PC-3 (cell line): ENCODE data around the gene ERBB4. TPM values are rescaled to one million over a fixed set of nuclear protein-coding genes. Genes with fewer than 3 reads are reported as not detected.

Source experiments
- ATAC-seq: fragments of 200-7000 bp; cut with Tn5 transposase; 2 replicates; pipeline ENCODE4 v1.9.1; 2020; ENCODE audit warnings: mild to moderate bottlenecking, moderate library complexity
- BruUV-seq: library from RNA; stranded (reverse); fragments of 400-500 nt; replicated peaks from 2 replicates; lab custom pipeline; 2021; lab: Mats Ljungman, UMichigan
- CTCF ChIA-PET: fragments of 300-600 bp; sonication (Branson Sonifier 250); formaldehyde crosslinking; loops from one replicate; lab custom pipeline; 2022; ENCODE audit warnings: antibody characterized with exemption; lab: Charles Lee
- POLR2A ChIA-PET: fragments of 300-600 bp; sonication (Branson Sonifier 250); formaldehyde crosslinking; loops from one replicate; lab custom pipeline; 2022; ENCODE audit warnings: antibody characterized with exemption; ENCODE audit not compliant: unreplicated experiment; lab: Charles Lee
- DNase-seq: peaks from one replicate; pipeline ENCODE4 v3.0.0-alpha.2; 2015
- H2AFZ ChIP-seq: fragments of 300-600 bp; sonication (generic); 2 replicates; pipeline ENCODE4 v1.6.0; 2016; ENCODE audit warnings: antibody characterized with exemption, low read length
- H3F3A ChIP-seq: fragments of 300-600 bp; sonication (generic); one replicate; pipeline ENCODE4 v1.6.0; 2017; ENCODE audit warnings: antibody characterized with exemption, low read length, control low read depth, mild to moderate bottlenecking; ENCODE audit not compliant: unreplicated experiment
- H3K27ac ChIP-seq: fragments of 300-600 bp; sonication (generic); 2 replicates; pipeline ENCODE4 v1.5.1; 2016; ENCODE audit warnings: mild to moderate bottlenecking, low read length
- H3K27me3 ChIP-seq: fragments of 300-600 bp; sonication (generic); 2 replicates; pipeline ENCODE4 v1.6.1; 2016; ENCODE audit warnings: low read length, mixed read lengths
- H3K36me3 ChIP-seq: fragments of 300-600 bp; sonication (generic); 2 replicates; pipeline ENCODE4 v1.6.1; 2016; ENCODE audit warnings: low read depth, mixed run types, low read length, mixed read lengths
- H3K4me1 ChIP-seq: fragments of 300-600 bp; sonication (generic); 2 replicates; pipeline ENCODE4 v1.5.1; 2016; ENCODE audit warnings: low read length; ENCODE audit not compliant: insufficient read depth
- H3K4me2 ChIP-seq: fragments of 300-600 bp; sonication (generic); 2 replicates; pipeline ENCODE4 v1.6.0; 2016; ENCODE audit warnings: low read length
- H3K4me3 ChIP-seq: fragments of 300-600 bp; sonication (generic); 2 replicates; pipeline ENCODE4 v1.5.1; 2016; ENCODE audit warnings: mild to moderate bottlenecking, low read length, mixed read lengths
- H3K79me2 ChIP-seq: fragments of 300-600 bp; sonication (generic); 2 replicates; pipeline ENCODE4 v1.6.1; 2017; ENCODE audit warnings: low read length, mixed read lengths
- H3K9ac ChIP-seq: fragments of 300-600 bp; sonication (generic); 2 replicates; pipeline ENCODE4 v1.6.0; 2016; ENCODE audit warnings: mild to moderate bottlenecking, low read length
- H3K9me2 ChIP-seq: fragments of 300-600 bp; sonication (generic); replicated peaks from 2 replicates; pipeline ENCODE4 v1.6.1; 2016; ENCODE audit warnings: mixed run types, low read length, mixed read lengths
- H3K9me3 ChIP-seq: fragments of 300-600 bp; sonication (generic); 2 replicates; pipeline ENCODE4 v1.6.1; 2016; ENCODE audit warnings: low read length, mixed read lengths
- H4K20me1 ChIP-seq: fragments of 300-600 bp; sonication (generic); 2 replicates; pipeline ENCODE4 v1.6.1; 2016; ENCODE audit warnings: low read length, mixed read lengths
- EZH2 ChIP-seq: fragments of 300-600 bp; sonication (generic); IDR thresholded peaks from one replicate; pipeline ENCODE4 v1.6.1; 2017; ENCODE audit warnings: antibody characterized with exemption, mild to moderate bottlenecking, low read length; ENCODE audit not compliant: unreplicated experiment
- EZH2phosphoT487 ChIP-seq: fragments of 300-600 bp; sonication (generic); IDR thresholded peaks from 2 replicates; pipeline ENCODE4 v1.6.1; 2018; ENCODE audit warnings: mild to moderate bottlenecking, antibody characterized with exemption, low read length, borderline replicate concordance
- intact Hi-C: fragments of 100-400 bp; cut with micrococcal nuclease; formaldehyde crosslinking; loops from 2 replicates; pipeline ENCODE4 v1.9.0; 2023
- total RNA-seq: library from RNA; depleted of rRNA; stranded (reverse); fragments of >200 nt; gene quantifications from 2 replicates; pipeline ENCODE4 v1.2.3, GENCODE V29; 2014
- TF ChIP-seq, protein P1 (sequence below): fragments of 300-600 bp; sonication (generic); conservative IDR thresholded peaks from 2 replicates; pipeline ENCODE4 v1.5.1; 2017; ENCODE audit warnings: antibody characterized with exemption, low read depth, mild to moderate bottlenecking, low read length

The ERBB4 gene
- total RNA-seq, 1 experiment from 2014 or later: under 0.01 TPM

DNA sequence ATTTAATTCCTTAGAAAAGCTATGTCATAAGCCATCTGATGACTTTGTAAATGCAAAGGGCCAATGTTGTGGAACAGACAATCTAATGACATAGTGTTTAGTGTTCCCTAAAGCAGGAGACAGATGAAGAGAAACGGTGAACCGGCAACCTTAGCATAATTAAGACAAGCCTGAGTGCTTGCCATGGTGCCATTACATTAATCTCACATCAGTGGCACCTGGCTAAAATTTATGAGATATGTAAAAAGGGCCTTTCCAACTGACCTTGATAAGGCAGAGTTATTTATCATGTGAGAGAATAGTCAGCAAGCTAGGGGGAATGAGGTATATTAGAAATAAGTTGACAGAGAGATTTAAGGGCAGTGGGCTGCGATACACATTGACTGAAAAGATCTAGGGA is 261.8 kb downstream of the ERBB4 start:
- no peaks in the 10 kb centered on the region for H3K36me3 ChIP-seq
- H3K9ac ChIP-seq: no peak overlapping the region
- no peaks in the 10 kb centered on the region for H3K4me1 ChIP-seq
- no peak overlapping the region for H3K4me2 ChIP-seq
- POLR2A ChIA-PET: no interaction called here
- no peak for ATAC-seq
- no peaks in the 10 kb centered on the region for H3F3A ChIP-seq
- no TSS peak for BruUV-seq
- intact Hi-C loops: no loop called here
- no peaks in the 10 kb centered on the region for H4K20me1 ChIP-seq
- no peaks in the 10 kb centered on the region for H3K27me3 ChIP-seq
- no peak overlapping the region for H2AFZ ChIP-seq
- TF ChIP-seq EZH2phosphoT487: no peak
- no peak for TF ChIP-seq EZH2
- TF ChIP-seq, protein P1, sequence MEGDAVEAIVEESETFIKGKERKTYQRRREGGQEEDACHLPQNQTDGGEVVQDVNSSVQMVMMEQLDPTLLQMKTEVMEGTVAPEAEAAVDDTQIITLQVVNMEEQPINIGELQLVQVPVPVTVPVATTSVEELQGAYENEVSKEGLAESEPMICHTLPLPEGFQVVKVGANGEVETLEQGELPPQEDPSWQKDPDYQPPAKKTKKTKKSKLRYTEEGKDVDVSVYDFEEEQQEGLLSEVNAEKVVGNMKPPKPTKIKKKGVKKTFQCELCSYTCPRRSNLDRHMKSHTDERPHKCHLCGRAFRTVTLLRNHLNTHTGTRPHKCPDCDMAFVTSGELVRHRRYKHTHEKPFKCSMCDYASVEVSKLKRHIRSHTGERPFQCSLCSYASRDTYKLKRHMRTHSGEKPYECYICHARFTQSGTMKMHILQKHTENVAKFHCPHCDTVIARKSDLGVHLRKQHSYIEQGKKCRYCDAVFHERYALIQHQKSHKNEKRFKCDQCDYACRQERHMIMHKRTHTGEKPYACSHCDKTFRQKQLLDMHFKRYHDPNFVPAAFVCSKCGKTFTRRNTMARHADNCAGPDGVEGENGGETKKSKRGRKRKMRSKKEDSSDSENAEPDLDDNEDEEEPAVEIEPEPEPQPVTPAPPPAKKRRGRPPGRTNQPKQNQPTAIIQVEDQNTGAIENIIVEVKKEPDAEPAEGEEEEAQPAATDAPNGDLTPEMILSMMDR: no peak
- H3K27ac ChIP-seq: no peak overlapping the region
- no peaks in the 10 kb centered on the region for H3K9me2 ChIP-seq
- no peaks in the 10 kb centered on the region for H3K79me2 ChIP-seq
- no peak for DNase-seq
- CTCF ChIA-PET: no interaction called here
- H3K4me3 ChIP-seq: no peak overlapping the region
- no peaks in the 10 kb centered on the region for H3K9me3 ChIP-seq

DNA sequence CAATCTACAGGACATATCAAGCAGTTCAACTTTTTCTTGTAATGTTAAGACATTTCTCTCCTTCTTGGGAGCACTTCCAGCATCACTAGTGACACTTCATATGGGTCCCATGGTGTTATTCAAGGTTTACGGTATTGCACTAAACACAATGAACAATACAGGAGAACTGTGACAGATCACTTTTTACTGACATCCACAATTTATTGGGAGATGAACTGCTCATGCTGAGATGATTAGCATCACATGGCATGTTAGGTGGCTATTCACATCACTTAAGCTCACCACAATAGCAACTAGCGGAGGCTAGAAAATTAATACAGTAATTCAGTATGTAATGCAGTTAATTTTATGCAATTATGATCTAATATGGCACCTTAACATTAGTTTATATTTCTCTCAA is 264.4 kb downstream of the ERBB4 start:
- CTCF ChIA-PET: no interaction called here
- intact Hi-C loops: no loop called here

GRCh38 chr2:212271583-212271982 is 267.0 kb downstream of the ERBB4 start:
- no peak overlapping the region for H3K9ac ChIP-seq
- no peak for DNase-seq
- intact Hi-C loops: no loop called here
- no peak overlapping the region for H3K4me3 ChIP-seq
- H4K20me1 ChIP-seq: no peaks in the 10 kb centered on the region
- no peaks in the 10 kb centered on the region for H3F3A ChIP-seq
- no peaks in the 10 kb centered on the region for H3K9me3 ChIP-seq
- POLR2A ChIA-PET: no interaction called here
- no peaks in the 10 kb centered on the region for H3K27me3 ChIP-seq
- no peak for ATAC-seq
- H3K36me3 ChIP-seq: no peaks in the 10 kb centered on the region
- H3K27ac ChIP-seq: no peak overlapping the region
- no peaks in the 10 kb centered on the region for H3K4me1 ChIP-seq
- H3K79me2 ChIP-seq: no peaks in the 10 kb centered on the region
- H2AFZ ChIP-seq: no peak overlapping the region
- no TSS peak for BruUV-seq
- CTCF ChIA-PET: no interaction called here
- TF ChIP-seq EZH2 (no peak), EZH2phosphoT487 (no peak)
- TF ChIP-seq, protein P1: no peak
- H3K4me2 ChIP-seq: no peak overlapping the region
- H3K9me2 ChIP-seq: no peaks in the 10 kb centered on the region

More for the DNA sequence above, 264.4 kb downstream of the ERBB4 start:
- no peak overlapping the region for H3K9ac ChIP-seq
- TF ChIP-seq EZH2phosphoT487 (no peak), EZH2 (no peak)
- TF ChIP-seq, protein P1: no peak
- no peak overlapping the region for H3K4me3 ChIP-seq
- BruUV-seq: no TSS peak
- ATAC-seq (no peak), DNase-seq (no peak)
- H2AFZ ChIP-seq: no peak overlapping the region
- H3K27ac ChIP-seq: no peak overlapping the region
- H3K9me2 ChIP-seq: no peaks in the 10 kb centered on the region
- no peaks in the 10 kb centered on the region for H3K27me3 ChIP-seq
- H3K4me1 ChIP-seq: no peaks in the 10 kb centered on the region
- H3K36me3 ChIP-seq: no peaks in the 10 kb centered on the region
- no peaks in the 10 kb centered on the region for H3K79me2 ChIP-seq
- H3K9me3 ChIP-seq: no peaks in the 10 kb centered on the region
- no peaks in the 10 kb centered on the region for H4K20me1 ChIP-seq
- no peak overlapping the region for H3K4me2 ChIP-seq
- POLR2A ChIA-PET: no interaction called here
- H3F3A ChIP-seq: no peaks in the 10 kb centered on the region
